H9 (cell line): ENCODE results near the gene RPS27. TPM values are rescaled to one million over a fixed set of nuclear protein-coding genes. Genes with fewer than 3 reads are reported as not detected.

Source experiments
- DNase-seq: peaks from one replicate; pipeline ENCODE4 v3.0.0-alpha.2; 2017
- H2AFZ ChIP-seq: one replicate; pipeline ENCODE4 v1.6.1; 2013; ENCODE audit warnings: mild to moderate bottlenecking, low read length, control low read depth, moderate library complexity
- H2AK5ac ChIP-seq: 2 replicates; pipeline ENCODE4 v1.6.1; 2013; ENCODE audit warnings: low read length, control low read depth, mixed read lengths; ENCODE audit not compliant: insufficient read length
- H2BK120ac ChIP-seq: one replicate; pipeline ENCODE4 v1.6.1; 2013; ENCODE audit warnings: low read depth, mild to moderate bottlenecking, low read length, control low read depth, inconsistent platforms; ENCODE audit not compliant: poor library complexity, severe bottlenecking
- H2BK12ac ChIP-seq: 2 replicates; pipeline ENCODE4 v1.6.1; 2013; ENCODE audit warnings: low read length, control low read depth, mixed read lengths, low read depth; ENCODE audit not compliant: insufficient read length
- H2BK15ac ChIP-seq: 2 replicates; pipeline ENCODE4 v1.6.1; 2013; ENCODE audit warnings: low read depth, low read length, control low read depth
- H2BK20ac ChIP-seq: one replicate; pipeline ENCODE4 v1.6.1; 2013; ENCODE audit warnings: low read depth, mild to moderate bottlenecking, low read length, control low read depth, inconsistent platforms; ENCODE audit not compliant: poor library complexity, severe bottlenecking
- H2BK5ac ChIP-seq: 2 replicates; pipeline ENCODE4 v1.6.1; 2013; ENCODE audit warnings: low read length, control low read depth, mixed read lengths; ENCODE audit not compliant: insufficient read length
- H3K14ac ChIP-seq: 2 replicates; pipeline ENCODE4 v1.6.1; 2013; ENCODE audit warnings: low read length, control low read depth; ENCODE audit not compliant: insufficient read depth
- H3K18ac ChIP-seq: 2 replicates; pipeline ENCODE4 v1.6.1; 2013; ENCODE audit warnings: low read depth, mild to moderate bottlenecking, mixed read lengths, low read length, control low read depth; ENCODE audit not compliant: insufficient read length
- H3K23ac ChIP-seq: 2 replicates; pipeline ENCODE4 v1.6.1; 2013; ENCODE audit warnings: low read length, control low read depth, mixed read lengths, low read depth; ENCODE audit not compliant: insufficient read length
- H3K23me2 ChIP-seq: 2 replicates; pipeline ENCODE4 v1.6.1; 2013; ENCODE audit warnings: low read depth, mild to moderate bottlenecking, mixed read lengths, low read length, control low read depth; ENCODE audit not compliant: insufficient read length, poor library complexity, severe bottlenecking
- H3K27ac ChIP-seq: 2 replicates; pipeline ENCODE4 v1.5.1; 2013; ENCODE audit warnings: low read length, control low read depth, mixed read lengths, low read depth; ENCODE audit not compliant: insufficient read length
- H3K27me3 ChIP-seq: 2 replicates; pipeline ENCODE4 v1.6.1; 2013; ENCODE audit warnings: low read length, control low read depth, inconsistent platforms; ENCODE audit not compliant: insufficient read depth
- H3K4ac ChIP-seq: 2 replicates; pipeline ENCODE4 v1.6.1; 2013; ENCODE audit warnings: low read depth, mild to moderate bottlenecking, control low read depth, inconsistent platforms, low read length, moderate library complexity
- H3K4me1 ChIP-seq: 2 replicates; pipeline ENCODE4 v1.6.1; 2013; ENCODE audit warnings: low read length, control low read depth, inconsistent platforms; ENCODE audit not compliant: insufficient read depth
- H3K4me2 ChIP-seq: 2 replicates; pipeline ENCODE4 v1.6.1; 2013; ENCODE audit warnings: low read length, control low read depth, mixed read lengths; ENCODE audit not compliant: insufficient read length, insufficient read depth
- H3K56ac ChIP-seq: 2 replicates; pipeline ENCODE4 v1.6.1; 2013; ENCODE audit warnings: low read depth, mild to moderate bottlenecking, mixed read lengths, low read length, control low read depth; ENCODE audit not compliant: insufficient read length
- H3K79me1 ChIP-seq: 2 replicates; pipeline ENCODE4 v1.6.1; 2013; ENCODE audit warnings: low read depth, mild to moderate bottlenecking, moderate library complexity, low read length, control low read depth, inconsistent platforms; ENCODE audit not compliant: insufficient read depth, poor library complexity, severe bottlenecking
- H3K79me2 ChIP-seq: 2 replicates; pipeline ENCODE4 v1.6.1; 2013; ENCODE audit warnings: low read length, control low read depth, inconsistent platforms; ENCODE audit not compliant: insufficient read depth
- H3K9ac ChIP-seq: 2 replicates; pipeline ENCODE4 v1.6.1; 2013; ENCODE audit warnings: low read length, control low read depth, mixed read lengths; ENCODE audit not compliant: insufficient read length; ENCODE audit errors: extremely low read depth
- H3K9me3 ChIP-seq: one replicate; pipeline ENCODE4 v1.6.1; 2013; ENCODE audit warnings: low read depth, low read length, inconsistent platforms; ENCODE audit not compliant: control insufficient read depth
- H3T11ph ChIP-seq: one replicate; pipeline ENCODE4 v1.6.1; 2013; ENCODE audit warnings: mild to moderate bottlenecking, low read length, control low read depth, inconsistent platforms
- H4K20me1 ChIP-seq: one replicate; pipeline ENCODE4 v1.6.1; 2013; ENCODE audit not compliant: control insufficient read depth, insufficient read length, insufficient read depth
- H4K5ac ChIP-seq: 2 replicates; pipeline ENCODE4 v1.6.1; 2013; ENCODE audit warnings: low read depth, mild to moderate bottlenecking, mixed read lengths, low read length, control low read depth; ENCODE audit not compliant: insufficient read length
- H4K8ac ChIP-seq: replicated peaks from 2 replicates; pipeline ENCODE4 v1.6.1; 2013; ENCODE audit warnings: low read length, control low read depth, mixed read lengths, low read depth; ENCODE audit not compliant: insufficient read length
- H4K91ac ChIP-seq: 2 replicates; pipeline ENCODE4 v1.6.1; 2013; ENCODE audit warnings: low read depth, mild to moderate bottlenecking, moderate library complexity, mixed read lengths, low read length, control low read depth; ENCODE audit not compliant: insufficient read length
- H3K27ac Mint-ChIP-seq, 3 experiments: 2 replicates in 2 of 3; 3 replicates in 1 of 3; pipeline ENCODE4 v1.8.0; 2020 to 2021; ENCODE audit warnings: mixed read lengths in 3 of 3, mild to moderate bottlenecking in 1 of 3, moderate library complexity in 1 of 3
- H3K27me3 Mint-ChIP-seq: 2 replicates; pipeline ENCODE4 v1.8.0; 2021; ENCODE audit warnings: low read depth, mild to moderate bottlenecking, moderate library complexity, mixed read lengths
- H3K36me3 Mint-ChIP-seq, 3 experiments: 2 replicates in 2 of 3; 3 replicates in 1 of 3; pipeline ENCODE4 v1.8.0; 2020 to 2021; ENCODE audit warnings: low read depth in 3 of 3, mixed read lengths in 3 of 3; ENCODE audit not compliant: insufficient read depth in 1 of 3
- H3K4me1 Mint-ChIP-seq, 2 experiments: 2 replicates each; pipeline ENCODE4 v1.8.0; 2020; ENCODE audit warnings: mixed read lengths in 2 of 2
- H3K4me3 Mint-ChIP-seq, 2 experiments: 2 replicates in 1 of 2; 3 replicates in 1 of 2; pipeline ENCODE4 v1.8.0; 2020 to 2021; ENCODE audit warnings: mild to moderate bottlenecking in 2 of 2, mixed read lengths in 2 of 2, moderate library complexity in 1 of 2
- H3K9me3 Mint-ChIP-seq, 2 experiments: 2 replicates in 1 of 2; 3 replicates in 1 of 2; pipeline ENCODE4 v1.8.0; 2020; ENCODE audit warnings: mild to moderate bottlenecking in 2 of 2, mixed read lengths in 2 of 2, moderate library complexity in 1 of 2
- WGBS: extraction: QIAGEN DNeasy Blood & Tissue Kit; methylation state at CpG from one replicate; pipeline ENCODE4 v1.1.7; 2013; ENCODE audit warnings: missing lambda C conversion rate, low lambda C conversion rate, mixed read lengths; ENCODE audit not compliant: insufficient read length; ENCODE audit errors: extremely low coverage; 5-methylcytosine and 5-hydroxymethylcytosine counted together
- total RNA-seq: library from RNA; stranded (reverse); gene quantifications from 2 replicates; pipeline ENCODE4 v1.2.1, GENCODE V29; 2021
- TF ChIP-seq, protein P1 (sequence below): fragments of 200-600 bp; sonication (generic); conservative IDR thresholded peaks from 3 replicates; pipeline ENCODE4 v1.8.0; 2021; ENCODE audit warnings: antibody characterized with exemption, mild to moderate bottlenecking

The RPS27 gene
- total RNA-seq, 1 experiment from 2014 or later, result 2,321 TPM

DNA sequence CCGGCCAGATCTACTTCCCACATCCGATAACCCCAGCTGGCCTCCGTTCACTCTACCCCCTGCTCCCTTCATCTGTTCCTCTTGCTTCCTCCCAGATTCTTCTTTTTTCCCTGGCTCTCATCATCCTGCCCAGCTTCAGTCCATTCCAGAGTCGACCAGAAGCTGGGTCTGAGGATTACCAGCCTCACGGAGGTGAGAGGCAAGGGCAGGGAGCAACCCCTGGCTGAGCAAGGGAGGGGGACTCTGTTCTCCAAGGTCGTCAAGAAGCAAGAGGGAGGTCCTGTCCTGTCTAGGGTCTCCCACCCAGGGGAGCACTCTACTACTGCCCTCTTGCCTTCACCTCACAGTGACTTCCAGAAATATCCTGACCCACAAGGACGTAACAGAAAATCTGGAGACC is 17.0 kb upstream of the RPS27 start:
- H3K4me3 Mint-ChIP-seq, result no peak overlapping the region
- no peak overlapping the region for H2BK120ac ChIP-seq
- no peak overlapping the region for H3K23ac ChIP-seq
- no peak overlapping the region for H2BK5ac ChIP-seq
- no peaks in the 10 kb centered on the region for H3K79me2 ChIP-seq
- H4K20me1 ChIP-seq, result no peaks in the 10 kb centered on the region
- H3K79me1 ChIP-seq, result no peaks in the 10 kb centered on the region
- H3K56ac ChIP-seq, result no peak overlapping the region
- H3K27me3 Mint-ChIP-seq, result no peaks in the 10 kb centered on the region
- H3K4me1 Mint-ChIP-seq, result peaks cover 21 to 30% of the 10 kb centered on the region in 2 experiments
- no peak overlapping the region for H3T11ph ChIP-seq
- peaks cover 9% of the 10 kb centered on the region for H3K23me2 ChIP-seq
- H3K27me3 ChIP-seq, result no peaks in the 10 kb centered on the region
- H3K4me1 ChIP-seq, result no peaks in the 10 kb centered on the region
- no peak overlapping the region for H3K4me2 ChIP-seq
- no peak overlapping the region for H3K18ac ChIP-seq
- TF ChIP-seq, protein P1, sequence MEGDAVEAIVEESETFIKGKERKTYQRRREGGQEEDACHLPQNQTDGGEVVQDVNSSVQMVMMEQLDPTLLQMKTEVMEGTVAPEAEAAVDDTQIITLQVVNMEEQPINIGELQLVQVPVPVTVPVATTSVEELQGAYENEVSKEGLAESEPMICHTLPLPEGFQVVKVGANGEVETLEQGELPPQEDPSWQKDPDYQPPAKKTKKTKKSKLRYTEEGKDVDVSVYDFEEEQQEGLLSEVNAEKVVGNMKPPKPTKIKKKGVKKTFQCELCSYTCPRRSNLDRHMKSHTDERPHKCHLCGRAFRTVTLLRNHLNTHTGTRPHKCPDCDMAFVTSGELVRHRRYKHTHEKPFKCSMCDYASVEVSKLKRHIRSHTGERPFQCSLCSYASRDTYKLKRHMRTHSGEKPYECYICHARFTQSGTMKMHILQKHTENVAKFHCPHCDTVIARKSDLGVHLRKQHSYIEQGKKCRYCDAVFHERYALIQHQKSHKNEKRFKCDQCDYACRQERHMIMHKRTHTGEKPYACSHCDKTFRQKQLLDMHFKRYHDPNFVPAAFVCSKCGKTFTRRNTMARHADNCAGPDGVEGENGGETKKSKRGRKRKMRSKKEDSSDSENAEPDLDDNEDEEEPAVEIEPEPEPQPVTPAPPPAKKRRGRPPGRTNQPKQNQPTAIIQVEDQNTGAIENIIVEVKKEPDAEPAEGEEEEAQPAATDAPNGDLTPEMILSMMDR, result no peak
- no peak overlapping the region for H4K8ac ChIP-seq
- WGBS, result 100% methylated on average over 2 of the region's 7 CpGs
- no peak overlapping the region for H2BK15ac ChIP-seq
- DNase-seq, result no peak
- no peak overlapping the region for H2BK12ac ChIP-seq
- peaks cover 25 to 51% (median 49%) of the 10 kb centered on the region in 3 experiments for H3K36me3 Mint-ChIP-seq
- H2AK5ac ChIP-seq, result no peak overlapping the region
- H3K27ac Mint-ChIP-seq, result peak overlapping the region in 2 of 3 experiments; percentile 42 to 65; a peak in 3 of 7 replicates
- no peak overlapping the region for H2AFZ ChIP-seq
- H3K9me3 ChIP-seq, result no peaks in the 10 kb centered on the region
- H3K4ac ChIP-seq, result no peak overlapping the region
- H3K9me3 Mint-ChIP-seq, result no peaks in the 10 kb centered on the region
- H3K14ac ChIP-seq, result no peak overlapping the region
- H3K9ac ChIP-seq, result no peak overlapping the region
- no peak overlapping the region for H4K5ac ChIP-seq
- H3K27ac ChIP-seq, result no peak overlapping the region
- H2BK20ac ChIP-seq, result no peak overlapping the region
- H4K91ac ChIP-seq, result no peak overlapping the region
